Transverse colon (tissue), 4 donors: ENCODE data around the gene RNF38.

Source experiments
- EP300 ChIP-seq: sonication (generic); formaldehyde crosslinking; IDR thresholded peaks from one replicate; pipeline ENCODE4 v1.6.1; 2017; ENCODE audit warnings: antibody characterized with exemption, low read depth
- POLR2A ChIP-seq: fragments of 450-650 bp; IDR thresholded peaks from one replicate; pipeline ENCODE4 v1.6.1; 2016; ENCODE audit warnings: antibody characterized with exemption, mild to moderate bottlenecking, moderate library complexity
- POLR2AphosphoS5 ChIP-seq, 3 donors: sonication (generic); formaldehyde crosslinking; IDR thresholded peaks; one replicate each; pipeline ENCODE4 v1.6.1; 2016; ENCODE audit warnings: antibody characterized with exemption in 3 of 3
- TF ChIP-seq, protein P1 (sequence below), 5 experiments: fragments of 200-600 bp in 3 of 5; fragments of 450-650 bp in 2 of 5; sonication (generic) in 3 of 5; IDR thresholded peaks; 1 replicate in 2 of 5; 2 replicates in 3 of 5; pipeline ENCODE4 v1.5.1; 2016 to 2017; ENCODE audit warnings: antibody characterized with exemption in 5 of 5, inconsistent platforms in 3 of 5, mild to moderate bottlenecking in 2 of 5, moderate library complexity in 1 of 5

DNA sequence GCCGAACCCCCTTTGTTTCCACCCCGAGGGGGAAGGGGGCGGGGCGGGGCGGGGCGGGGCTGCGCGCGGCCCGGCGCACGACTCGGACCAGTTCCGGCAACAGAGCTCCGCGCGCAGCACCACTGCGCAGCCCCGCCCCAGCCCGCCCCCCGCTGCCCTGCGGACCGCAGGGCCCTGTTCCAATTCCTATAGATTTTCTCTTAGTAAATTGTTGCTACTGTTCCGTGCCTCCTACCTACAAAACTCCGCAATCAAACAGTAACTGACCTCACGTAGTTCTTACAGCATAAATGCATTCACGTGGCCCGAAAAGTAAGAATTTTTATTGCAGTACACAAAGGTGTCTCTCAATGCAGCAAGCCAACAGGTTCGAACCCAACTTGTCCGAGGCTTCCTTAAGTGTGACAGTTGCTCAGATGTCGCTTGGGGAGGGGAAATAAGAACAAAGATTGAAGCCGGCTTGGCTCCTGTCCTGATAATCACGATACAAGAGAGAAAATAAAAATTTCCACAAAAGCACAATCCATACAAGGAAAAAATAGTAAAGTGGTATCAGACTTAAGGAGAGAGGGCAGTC lies 1.2 kb upstream of the RNF38 start:
- TF ChIP-seq, protein P1, sequence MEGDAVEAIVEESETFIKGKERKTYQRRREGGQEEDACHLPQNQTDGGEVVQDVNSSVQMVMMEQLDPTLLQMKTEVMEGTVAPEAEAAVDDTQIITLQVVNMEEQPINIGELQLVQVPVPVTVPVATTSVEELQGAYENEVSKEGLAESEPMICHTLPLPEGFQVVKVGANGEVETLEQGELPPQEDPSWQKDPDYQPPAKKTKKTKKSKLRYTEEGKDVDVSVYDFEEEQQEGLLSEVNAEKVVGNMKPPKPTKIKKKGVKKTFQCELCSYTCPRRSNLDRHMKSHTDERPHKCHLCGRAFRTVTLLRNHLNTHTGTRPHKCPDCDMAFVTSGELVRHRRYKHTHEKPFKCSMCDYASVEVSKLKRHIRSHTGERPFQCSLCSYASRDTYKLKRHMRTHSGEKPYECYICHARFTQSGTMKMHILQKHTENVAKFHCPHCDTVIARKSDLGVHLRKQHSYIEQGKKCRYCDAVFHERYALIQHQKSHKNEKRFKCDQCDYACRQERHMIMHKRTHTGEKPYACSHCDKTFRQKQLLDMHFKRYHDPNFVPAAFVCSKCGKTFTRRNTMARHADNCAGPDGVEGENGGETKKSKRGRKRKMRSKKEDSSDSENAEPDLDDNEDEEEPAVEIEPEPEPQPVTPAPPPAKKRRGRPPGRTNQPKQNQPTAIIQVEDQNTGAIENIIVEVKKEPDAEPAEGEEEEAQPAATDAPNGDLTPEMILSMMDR (IDR thresholded peaks at IDR 0.05) = no peak
- no peak for TF ChIP-seq POLR2AphosphoS5 (IDR thresholded peaks at IDR 0.05)
- no peak for TF ChIP-seq POLR2A
- TF ChIP-seq EP300 = no peak
